HUDEP-2 (cell line): ENCODE data around the gene CTXN1.

Source experiments
- DNase-seq, 76 experiments: peaks; one replicate each; lab custom pipeline; 2025; ENCODE audit not compliant: unreplicated experiment in 76 of 76; lab: John Stamatoyannopoulos, UW

The CTXN1 gene

DNA sequence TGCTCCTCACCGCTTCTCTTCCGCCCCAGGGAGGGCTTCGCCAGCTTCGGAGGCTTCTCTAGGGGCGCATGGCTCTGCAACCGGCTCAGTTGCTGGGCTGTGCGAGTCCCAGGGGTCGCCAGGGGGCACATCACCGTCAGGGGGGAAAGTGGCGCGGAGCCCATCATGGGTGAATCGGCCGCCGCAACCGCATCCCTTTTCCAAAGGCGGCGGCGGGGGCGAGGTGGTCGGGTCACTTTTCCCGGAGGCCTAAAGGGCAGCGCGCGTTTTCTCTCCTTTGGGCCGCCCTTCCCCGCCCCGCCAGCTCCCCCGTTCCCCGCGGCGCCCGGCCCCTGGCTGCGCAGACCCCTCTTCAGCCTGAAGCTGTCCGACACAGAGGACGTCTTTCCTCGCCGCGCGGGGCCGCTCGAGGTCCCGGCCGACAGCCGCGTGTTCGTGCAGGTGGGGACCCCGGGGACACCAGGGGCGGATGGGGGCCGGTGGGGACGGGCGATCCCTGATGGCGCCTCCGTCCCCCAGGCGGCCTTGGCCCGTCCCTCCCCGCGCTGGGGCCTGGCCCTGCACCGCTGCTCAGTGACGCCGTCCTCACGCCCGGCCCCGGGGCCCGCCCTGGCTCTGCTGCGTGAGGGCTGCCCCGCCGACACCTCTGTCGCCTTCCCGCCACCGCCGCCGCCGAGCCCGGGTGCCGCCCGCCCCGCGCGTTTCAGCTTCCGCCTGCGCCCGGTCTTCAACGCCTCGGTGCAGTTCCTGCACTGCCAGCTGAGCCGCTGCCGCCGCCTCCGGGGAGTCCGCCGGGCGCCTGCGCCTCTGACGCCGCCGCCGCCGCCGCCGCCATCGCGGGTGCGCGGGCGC, 9.6 kb downstream of the CTXN1 start:
- DNase-seq = peak in 59 of 76 experiments; percentile 25 to 97 (median 60)

DNA sequence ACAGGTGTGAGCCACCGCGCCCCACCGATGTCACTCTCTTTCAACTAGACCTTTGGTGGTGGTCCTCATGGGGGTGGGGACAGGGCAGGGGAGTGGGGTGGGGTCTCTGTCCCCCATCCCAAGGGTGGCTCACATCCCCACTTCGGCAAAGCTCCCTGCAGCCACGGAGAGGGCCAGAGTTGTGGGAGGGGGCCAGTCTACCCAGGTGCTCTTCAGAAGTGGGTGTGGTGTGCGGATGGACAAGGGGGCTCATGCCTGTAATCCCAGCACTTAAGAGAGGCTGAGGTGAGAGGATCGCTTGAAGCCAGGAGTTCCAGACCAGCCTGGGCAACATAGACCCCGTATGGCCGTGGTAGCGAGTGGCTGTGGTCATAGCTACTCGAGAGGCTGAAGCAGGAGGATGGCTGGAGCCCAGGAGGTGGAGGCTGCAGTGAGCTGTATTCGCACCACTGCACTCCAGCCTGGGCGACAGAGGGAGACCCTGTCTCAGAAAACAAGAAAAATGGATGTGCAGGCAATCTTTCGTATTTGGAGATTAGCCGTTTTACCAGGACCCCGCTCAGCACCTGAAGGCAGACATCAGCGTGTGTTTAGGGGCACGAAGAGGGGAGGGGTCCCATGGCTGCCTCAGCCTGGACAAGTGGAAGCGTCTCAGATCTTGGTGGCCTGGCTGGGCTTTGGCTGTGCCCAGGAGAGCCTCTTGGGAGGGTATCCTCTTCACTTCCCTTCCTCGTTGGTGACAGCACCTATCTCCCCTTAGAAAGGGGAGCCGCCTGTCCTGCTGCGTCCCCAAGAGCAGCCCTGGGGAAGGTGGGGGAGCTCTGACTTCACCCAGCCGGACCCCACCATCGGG, 10.5 kb downstream of the CTXN1 start:
- DNase-seq = peak in 1 of 76 experiments; percentile 50

DNA sequence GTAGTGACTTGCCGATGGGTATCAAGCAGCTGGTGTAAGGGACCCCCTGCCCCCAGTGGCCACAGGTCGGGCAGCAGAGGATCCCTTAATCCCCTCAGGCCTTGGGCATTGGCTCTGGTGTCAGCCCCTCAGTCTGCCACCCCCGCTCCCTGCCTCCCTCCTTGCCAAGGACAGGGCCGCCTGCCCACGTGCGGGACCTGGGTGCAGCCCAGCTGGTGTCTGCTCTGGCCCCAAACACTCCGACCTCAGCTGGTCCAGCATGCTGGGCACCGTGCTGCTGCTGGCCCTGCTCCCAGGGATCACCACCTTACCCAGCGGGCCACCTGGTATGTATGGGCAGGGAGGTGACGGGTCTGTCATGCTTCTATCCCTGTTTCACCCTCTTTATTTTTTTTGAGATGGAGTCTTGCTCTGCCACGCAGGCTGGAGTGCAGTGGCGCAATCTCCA, 11.3 kb downstream of the CTXN1 start, which contains the start of gene TGFBR3L:
TSS of gene TGFBR3L (plus strand) at position 233 of the 448 bp plus-strand sequence.
- DNase-seq = no peak

DNA sequence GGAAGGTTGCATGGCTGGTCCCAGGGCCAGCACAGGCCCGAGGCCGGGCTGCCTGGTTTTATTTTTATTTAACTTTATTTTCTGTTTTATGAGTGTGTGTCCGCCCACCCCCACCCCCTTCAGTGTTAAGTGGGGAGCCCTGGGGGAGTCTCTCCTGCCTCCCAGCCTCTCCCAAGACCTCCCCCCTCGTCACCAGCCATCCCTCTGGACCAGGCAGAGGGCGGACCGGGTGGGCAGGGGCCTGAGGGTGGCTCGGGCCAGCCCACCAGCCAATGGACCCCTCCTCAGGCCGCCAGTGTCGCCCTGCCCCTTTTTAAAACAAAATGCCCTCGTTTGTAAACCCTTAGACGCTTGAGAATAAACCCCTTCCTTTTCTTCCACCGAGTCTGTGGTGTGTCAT, 11.8 kb downstream of the CTXN1 start:
- DNase-seq = no peak

DNA sequence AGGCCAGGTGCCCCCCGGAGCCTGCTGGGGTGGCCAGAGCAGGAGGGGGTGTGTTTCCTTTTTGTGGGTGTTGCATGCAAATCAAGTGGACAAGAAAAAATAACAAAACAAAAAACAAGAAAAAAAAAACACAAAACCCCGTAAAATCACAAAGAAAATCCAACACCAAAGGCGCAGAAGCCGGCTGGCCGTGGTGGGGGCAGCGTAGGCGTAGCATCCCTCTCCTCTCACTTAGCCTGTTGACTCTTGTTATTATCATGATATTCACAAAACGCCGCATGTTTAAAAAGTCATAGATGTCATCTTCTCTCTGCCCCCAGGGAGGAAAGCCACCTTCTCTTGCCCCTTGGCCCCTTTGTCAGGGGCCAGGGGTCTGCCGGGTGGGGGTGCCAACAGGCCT, 12.3 kb downstream of the CTXN1 start:
- DNase-seq = no peak

DNA sequence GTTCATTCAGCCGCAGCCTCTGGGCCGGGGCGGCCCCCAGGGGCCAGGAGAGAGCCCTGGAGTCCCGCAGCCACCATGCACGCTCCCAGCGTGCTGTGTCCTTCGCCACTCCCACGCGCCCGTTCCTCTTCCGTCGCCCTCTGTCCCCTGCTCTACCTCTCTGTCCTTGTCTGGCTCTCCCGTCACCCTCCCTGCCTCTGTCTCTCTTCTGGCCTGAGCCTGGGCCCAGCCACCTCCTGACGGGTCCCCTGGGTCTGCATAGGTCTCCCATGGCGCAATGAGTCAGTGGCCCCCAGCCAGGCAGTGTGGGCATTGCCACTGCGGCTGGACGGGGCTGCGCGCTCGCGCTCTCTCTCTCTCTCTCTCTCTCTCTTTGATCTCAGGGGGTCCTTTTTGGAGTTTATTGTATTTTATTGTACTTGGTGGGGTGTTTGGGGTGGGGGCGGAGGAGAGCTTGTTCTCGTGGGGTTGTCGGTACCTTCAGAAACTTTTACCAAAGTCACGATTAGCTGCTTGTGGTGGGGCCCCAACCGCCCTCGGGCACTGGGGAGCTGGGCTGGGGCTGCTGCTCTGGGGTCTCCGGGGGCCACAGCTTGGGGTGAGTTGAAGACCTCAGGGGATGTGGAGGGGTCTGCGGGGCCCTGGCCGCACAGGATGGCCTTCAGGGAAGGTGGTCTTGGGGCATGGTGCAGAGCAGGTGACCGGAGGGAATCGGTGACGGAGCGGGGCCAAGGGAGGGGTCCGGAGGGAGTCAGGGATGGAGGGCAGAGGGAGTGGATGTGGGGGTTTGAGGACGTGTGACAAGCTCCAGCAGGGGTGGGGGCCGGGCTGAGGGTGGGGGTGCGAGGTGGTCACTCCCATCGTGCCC, 13.0 kb downstream of the CTXN1 start:
- DNase-seq = no peak

DNA sequence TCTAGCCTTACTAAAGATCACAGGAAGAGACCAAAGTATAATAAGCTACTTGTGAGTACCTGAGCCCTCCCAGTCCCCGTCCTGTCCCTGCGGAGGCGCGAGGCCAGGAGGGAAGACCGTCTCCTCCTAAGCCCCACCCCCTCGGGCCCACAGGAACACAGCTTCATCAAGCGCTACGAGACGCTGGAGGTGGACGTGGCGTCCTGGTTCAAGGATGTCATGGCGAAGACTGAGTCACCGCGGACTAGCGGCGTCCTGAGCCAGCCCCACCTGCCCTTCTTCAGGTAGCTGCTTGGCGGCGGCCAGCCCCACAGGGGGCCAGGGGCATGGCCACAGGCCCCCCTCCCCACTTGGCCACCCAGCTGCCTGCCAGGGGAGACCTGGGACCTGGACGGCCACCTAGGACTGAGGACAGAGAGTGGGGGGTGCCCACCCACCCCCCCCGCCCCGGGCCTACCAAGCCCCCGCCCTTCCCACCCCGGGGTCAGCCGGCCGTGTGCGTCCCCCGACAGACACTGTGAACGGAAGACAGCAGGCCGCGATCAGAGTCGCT, 13.7 kb downstream of the CTXN1 start:
- DNase-seq = no peak

DNA sequence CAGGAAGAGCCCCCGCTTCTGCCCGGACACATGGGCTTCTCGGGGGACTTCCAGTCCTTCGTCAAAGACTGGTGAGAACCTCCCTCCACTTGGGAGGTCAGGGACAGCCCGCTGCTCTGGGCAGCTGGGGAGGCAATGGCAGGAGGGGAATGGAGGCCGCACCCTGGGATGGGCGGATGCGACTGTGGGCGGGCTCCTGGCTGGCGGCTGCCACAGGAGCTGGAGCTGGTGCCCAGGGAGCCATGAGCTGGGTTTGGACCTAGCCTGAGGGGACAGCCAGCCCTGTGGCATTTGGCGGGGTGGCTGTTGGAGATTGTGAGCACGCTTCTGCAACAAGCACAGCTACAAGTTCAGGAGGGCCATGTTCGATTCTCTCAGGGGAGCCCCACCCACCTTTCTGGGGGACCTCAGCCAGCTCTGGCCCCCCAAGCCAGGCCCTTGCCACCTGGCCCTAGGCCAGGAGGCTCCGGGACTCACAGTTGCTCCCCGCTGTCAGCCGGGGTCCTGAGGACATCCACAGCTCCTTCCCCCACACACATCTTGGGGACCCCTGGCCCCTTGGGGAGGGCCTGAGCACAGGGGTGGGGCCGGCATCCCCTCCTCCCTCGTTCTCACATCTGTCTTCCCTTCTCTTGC, 14.3 kb downstream of the CTXN1 start:
- peak in 33 of 76 experiments; percentile 7 to 66 (median 37) for DNase-seq

DNA sequence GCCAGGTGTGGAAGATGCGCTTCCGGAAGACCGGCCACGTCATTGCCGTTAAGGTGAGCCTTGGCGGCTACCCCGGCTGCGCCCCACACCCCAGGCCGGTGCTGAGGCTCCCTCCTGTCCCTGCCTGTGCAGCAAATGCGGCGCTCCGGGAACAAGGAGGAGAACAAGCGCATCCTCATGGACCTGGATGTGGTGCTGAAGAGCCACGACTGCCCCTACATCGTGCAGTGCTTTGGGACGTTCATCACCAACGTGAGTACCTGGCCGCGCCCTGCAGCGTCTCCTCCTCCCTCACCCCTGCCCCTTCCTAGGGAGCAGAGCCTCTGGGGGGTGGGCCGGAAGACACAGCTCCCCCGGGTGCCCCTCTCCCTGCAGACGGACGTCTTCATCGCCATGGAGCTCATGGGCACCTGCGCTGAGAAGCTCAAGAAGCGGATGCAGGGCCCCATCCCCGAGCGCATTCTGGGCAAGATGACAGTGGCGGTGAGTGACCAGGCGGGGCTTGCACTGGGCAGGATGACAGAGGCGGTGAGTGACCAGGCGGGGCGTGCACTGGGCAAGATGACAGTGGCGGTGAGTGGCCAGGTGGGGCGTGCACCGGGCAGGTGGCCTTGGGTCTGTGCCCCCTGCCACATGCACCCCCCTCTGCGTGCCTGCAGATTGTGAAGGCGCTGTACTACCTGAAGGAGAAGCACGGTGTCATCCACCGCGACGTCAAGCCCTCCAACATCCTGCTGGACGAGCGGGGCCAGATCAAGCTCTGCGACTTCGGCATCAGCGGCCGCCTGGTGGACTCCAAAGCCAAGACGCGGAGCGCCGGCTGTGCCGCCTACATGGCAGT, 15.4 kb downstream of the CTXN1 start:
- no peak for DNase-seq

DNA sequence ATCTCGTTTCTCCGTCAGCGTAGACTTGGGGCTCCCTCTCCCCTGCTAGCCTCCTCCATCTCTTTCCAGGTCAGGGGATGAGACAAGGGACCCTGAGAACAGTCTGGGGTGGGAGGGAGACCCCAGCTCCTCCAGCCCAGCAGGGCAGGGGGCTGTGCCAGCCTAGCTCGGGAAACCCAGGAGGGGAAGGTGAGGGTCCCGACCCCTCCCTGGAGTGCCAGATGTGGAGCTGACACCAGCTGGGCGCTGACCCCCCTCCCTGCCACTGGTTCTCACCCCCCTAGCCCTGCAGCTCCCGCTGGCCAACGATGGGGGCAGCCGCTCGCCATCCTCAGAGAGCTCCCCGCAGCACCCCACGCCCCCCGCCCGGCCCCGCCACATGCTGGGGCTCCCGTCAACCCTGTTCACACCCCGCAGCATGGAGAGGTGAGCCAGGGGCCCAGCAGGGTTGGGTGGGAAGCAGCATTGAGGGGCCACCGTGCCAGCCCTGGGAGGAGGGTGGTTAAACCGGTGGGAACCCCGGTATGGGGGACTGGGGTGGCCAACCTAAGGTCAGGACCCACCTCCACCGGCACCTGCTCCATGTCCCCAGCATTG, 16.4 kb downstream of the CTXN1 start:
- no peak for DNase-seq

DNA sequence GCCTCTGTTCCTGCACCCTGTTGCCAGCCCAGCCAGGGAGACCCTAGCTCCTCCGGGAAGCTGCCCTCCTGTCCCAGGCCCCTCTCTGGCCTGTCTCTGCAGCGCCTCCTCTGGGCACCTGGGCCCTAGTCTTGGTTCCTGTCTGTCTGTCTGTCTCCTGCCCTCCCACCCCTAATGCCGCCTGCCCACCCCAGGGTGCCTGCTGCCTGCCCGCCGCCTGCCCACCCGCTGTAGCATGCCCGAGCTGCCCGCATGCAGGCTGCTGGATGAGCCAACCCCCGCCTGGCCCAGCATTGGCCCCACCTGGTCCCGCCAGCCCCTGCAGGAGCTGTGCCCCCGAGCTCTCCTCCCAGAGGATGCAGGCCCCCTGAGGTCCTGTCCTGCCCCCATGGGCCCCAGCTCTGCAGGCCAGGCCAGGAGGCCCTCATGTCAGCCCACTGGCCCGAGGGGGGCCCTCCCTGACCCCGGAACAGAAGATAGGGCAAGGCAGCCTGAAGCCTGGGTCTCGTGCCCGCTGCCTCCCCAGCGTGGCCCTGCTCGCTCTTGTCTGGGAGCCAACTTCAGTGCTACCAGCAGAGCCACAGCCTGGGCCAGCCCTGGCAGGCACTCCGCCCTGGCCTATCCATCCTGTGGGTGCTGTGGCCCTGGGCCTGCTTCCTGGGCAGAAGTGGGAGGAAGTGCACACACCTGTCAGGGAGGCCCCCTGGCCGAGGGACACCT, 17.0 kb downstream of the CTXN1 start:
- DNase-seq = no peak

DNA sequence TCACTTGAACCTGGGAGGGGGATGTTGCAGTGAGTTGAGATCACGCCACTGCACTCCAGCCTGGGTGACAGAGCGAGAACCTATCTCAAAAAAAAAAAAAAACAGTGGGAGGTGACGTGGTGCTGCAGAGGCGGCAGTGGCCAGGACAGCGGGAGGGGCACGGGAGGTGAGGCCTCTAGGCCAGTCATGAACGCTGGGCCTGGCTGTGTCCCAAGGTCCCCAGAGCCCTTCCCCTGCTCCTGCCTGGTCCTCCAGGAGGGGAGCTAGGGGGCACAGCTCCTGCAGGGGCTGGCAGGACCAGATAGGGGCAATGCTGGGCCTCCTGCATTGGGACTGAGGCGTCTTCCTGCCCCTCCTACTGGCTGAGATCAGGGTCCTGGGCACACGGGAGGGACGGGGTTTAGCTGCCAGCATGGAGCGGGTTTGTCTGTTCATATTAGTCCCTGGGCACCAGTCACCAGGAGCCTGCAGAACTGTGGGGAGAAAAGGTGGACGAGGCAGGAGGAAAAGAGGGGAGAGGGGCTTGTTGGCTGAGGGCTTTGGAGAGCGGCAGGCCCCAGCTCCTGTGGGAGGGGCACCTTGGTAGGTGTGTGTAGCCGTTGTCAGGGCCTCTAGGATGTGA, 17.7 kb downstream of the CTXN1 start:
- peak in 51 of 76 experiments; percentile 21 to 81 (median 53) for DNase-seq

DNA sequence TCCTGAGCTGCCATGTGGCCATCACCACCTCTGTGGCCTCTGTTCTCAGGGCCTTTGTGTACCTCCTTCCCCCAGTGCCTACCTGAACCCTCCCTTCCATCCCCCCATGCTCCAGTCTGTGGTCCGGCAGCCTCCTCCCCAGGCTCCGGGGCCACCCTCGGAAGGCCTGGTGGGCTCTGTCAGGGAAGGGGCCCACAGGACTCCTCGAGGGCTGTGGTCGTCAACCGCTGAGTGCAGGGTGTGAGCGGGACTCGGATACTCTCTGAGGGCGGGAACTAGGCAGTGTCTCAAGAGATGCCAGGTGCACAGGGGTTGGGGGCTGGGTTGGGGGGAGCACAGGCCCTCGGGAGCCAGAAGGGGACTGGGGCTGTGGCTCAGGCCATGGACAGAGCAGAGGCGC, 18.4 kb downstream of the CTXN1 start:
- no peak for DNase-seq

DNA sequence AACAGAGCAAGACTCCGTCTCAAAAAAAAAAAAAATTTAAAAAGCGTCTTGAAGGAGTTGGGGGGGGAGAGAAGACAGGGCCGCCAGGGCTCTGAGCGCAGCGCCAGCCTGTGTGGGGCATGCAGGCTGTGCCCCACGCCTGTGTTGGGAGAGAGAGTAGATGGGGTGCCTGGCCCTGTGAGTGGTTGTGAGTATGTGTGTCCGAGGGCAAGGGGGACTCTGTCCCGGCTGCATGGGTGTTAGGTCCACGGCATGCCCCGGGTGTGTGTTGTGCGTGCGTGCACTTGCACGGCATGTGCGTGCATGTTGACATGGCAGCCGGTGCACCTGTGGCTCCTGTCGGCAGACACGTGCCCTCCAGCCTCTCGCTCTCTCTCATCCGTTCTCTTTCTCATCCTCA, 18.8 kb downstream of the CTXN1 start:
- no peak for DNase-seq

DNA sequence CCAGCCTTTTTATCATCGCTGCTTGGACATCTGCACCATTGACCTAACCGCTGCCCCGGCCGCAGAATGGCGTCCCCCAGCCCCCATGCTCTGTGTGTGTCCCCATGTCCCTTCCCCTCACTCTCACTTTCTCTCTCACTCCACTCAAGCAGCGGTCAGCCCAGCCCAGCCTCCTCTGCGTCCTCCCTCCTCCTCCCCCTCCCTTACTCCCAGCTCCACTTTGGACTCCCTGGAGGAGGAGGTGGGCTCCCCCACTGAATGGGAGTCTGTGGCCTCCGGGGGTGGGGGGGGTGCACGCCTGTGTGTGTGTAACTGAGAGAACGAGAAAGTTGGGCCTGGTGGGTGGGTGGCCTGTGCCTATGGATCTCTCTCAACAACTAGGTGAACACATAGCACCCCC, 20.1 kb downstream of the CTXN1 start:
- no peak for DNase-seq

DNA sequence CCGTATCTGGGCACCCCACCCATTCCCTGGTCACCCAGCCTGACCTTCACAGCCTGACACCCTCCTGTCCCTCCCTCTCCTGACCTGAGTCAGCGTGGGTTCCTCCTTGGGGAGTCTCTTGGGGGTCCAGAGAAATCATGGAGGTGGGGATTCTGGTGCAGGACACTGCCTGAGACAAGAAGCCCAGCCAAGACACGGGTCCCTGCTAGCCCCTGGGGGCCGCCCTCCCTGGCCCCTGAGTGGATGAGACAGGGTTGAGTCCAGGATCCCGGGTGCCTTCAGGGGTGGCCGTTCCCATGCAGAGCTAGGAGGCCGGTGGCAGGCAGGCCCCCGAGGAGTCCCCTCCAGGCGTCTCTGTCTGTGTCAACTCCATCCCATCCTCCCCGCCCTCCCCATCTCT, 20.7 kb downstream of the CTXN1 start:
- DNase-seq = no peak
